WERI-Rb-1 (cell line): Measurements from ENCODE around the gene SERPINE1.
"Not testable (repeated sequence)": the region's sequence is repeated elsewhere in the genome, so short reads cannot be mapped to it uniquely, and the experiment has no call there.

ENCODE experiments used
- DNase-seq: peaks from one replicate; pipeline ENCODE4 v3.0.0-alpha.2; 2020
- H3K27ac ChIP-seq: fragments of 250-450 bp; sonication (Bioruptor Pico); 2 replicates; pipeline ENCODE4 v1.5.1; 2020; ENCODE audit warnings: mild to moderate bottlenecking, moderate library complexity
- H3K27me3 ChIP-seq: fragments of 250-450 bp; sonication (Bioruptor Pico); 2 replicates; pipeline ENCODE4 v1.5.1; 2021; ENCODE audit warnings: mild to moderate bottlenecking, low read depth, moderate library complexity; ENCODE audit not compliant: insufficient read depth, severe bottlenecking
- H3K36me3 ChIP-seq: fragments of 250-450 bp; sonication (Bioruptor Pico); 2 replicates; pipeline ENCODE4 v1.5.1; 2020; ENCODE audit warnings: mild to moderate bottlenecking, moderate library complexity
- H3K4me3 ChIP-seq: 2 replicates; pipeline ENCODE4 v1.5.1; 2011; ENCODE audit warnings: low read depth, mild to moderate bottlenecking, control low read depth, low read length
- H3K9me3 ChIP-seq: fragments of 250-450 bp; sonication (Bioruptor Pico); 2 replicates; pipeline ENCODE4 v1.5.1; 2021; ENCODE audit warnings: mild to moderate bottlenecking, moderate library complexity; ENCODE audit not compliant: severe bottlenecking
- TF ChIP-seq, protein P1 (sequence below): IDR thresholded peaks from 2 replicates; pipeline ENCODE4 v1.5.1; 2011; ENCODE audit warnings: low read depth, mild to moderate bottlenecking, control low read depth, inconsistent platforms, low read length

SERPINE1 gene

DNA sequence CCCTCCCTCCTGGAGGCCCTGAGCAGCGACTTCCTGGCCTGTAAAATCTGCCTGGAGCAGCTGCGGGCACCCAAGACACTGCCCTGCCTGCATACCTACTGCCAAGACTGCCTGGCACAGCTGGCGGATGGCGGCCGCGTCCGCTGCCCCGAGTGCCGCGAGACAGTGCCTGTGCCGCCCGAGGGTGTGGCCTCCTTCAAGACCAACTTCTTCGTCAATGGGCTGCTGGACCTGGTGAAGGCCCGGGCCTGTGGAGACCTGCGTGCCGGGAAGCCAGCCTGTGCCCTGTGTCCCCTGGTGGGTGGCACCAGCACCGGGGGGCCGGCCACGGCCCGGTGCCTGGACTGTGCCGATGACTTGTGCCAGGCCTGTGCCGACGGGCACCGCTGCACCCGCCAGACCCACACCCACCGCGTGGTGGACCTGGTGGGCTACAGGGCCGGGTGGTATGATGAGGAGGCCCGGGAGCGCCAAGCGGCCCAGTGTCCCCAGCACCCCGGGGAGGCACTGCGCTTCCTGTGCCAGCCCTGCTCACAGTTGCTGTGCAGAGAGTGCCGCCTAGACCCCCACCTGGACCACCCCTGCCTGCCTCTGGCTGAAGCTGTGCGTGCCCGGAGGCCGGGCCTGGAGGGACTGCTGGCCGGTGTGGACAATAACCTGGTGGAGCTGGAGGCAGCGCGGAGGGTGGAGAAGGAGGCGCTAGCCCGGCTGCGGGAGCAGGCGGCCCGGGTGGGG lies 39.4 kb upstream of the SERPINE1 start:
- DNase-seq, result no peak
- no peaks in the 10 kb centered on the region for H3K9me3 ChIP-seq
- TF ChIP-seq, protein P1, sequence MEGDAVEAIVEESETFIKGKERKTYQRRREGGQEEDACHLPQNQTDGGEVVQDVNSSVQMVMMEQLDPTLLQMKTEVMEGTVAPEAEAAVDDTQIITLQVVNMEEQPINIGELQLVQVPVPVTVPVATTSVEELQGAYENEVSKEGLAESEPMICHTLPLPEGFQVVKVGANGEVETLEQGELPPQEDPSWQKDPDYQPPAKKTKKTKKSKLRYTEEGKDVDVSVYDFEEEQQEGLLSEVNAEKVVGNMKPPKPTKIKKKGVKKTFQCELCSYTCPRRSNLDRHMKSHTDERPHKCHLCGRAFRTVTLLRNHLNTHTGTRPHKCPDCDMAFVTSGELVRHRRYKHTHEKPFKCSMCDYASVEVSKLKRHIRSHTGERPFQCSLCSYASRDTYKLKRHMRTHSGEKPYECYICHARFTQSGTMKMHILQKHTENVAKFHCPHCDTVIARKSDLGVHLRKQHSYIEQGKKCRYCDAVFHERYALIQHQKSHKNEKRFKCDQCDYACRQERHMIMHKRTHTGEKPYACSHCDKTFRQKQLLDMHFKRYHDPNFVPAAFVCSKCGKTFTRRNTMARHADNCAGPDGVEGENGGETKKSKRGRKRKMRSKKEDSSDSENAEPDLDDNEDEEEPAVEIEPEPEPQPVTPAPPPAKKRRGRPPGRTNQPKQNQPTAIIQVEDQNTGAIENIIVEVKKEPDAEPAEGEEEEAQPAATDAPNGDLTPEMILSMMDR, result no peak
- no peak overlapping the region for H3K4me3 ChIP-seq
- no peaks in the 10 kb centered on the region for H3K36me3 ChIP-seq
- peaks cover 87% of the 10 kb centered on the region for H3K27me3 ChIP-seq
- H3K27ac ChIP-seq, result no peak overlapping the region

DNA sequence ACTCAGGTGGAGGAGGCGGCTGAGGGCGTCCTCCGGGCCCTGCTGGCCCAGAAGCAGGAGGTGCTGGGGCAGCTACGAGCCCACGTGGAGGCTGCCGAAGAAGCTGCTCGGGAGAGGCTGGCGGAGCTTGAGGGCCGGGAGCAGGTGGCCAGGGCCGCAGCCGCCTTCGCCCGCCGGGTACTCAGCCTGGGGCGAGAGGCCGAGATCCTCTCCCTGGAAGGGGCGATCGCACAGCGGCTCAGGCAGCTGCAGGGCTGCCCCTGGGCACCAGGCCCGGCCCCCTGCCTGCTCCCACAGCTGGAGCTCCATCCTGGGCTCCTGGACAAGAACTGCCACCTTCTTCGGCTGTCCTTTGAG lies 38.9 kb upstream of the SERPINE1 start:
- TF ChIP-seq, protein P1, result no peak
- no peak for DNase-seq
- H3K36me3 ChIP-seq, result no peaks in the 10 kb centered on the region

DNA sequence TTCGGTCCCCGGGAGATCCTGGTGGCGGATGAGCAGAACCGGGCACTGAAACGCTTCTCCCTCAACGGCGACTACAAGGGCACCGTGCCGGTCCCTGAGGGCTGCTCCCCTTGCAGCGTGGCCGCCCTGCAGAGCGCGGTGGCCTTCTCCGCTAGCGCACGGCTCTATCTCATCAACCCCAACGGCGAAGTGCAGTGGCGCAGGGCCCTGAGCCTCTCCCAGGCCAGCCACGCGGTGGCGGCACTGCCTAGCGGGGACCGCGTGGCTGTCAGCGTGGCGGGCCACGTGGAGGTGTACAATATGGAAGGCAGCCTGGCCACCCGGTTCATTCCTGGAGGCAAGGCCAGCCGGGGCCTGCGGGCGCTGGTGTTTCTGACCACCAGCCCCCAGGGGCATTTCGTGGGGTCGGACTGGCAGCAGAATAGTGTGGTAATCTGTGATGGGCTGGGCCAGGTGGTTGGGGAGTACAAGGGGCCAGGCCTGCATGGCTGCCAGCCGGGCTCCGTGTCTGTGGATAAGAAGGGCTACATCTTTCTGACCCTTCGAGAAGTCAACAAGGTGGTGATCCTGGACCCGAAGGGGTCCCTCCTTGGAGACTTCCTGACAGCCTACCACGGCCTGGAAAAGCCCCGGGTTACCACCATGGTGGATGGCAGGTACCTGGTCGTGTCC lies 37.9 kb upstream of the SERPINE1 start:
- no peak for DNase-seq
- TF ChIP-seq, protein P1, result no peak
- Histone ChIP-seq H3K27ac (no peak overlapping the region), H3K27me3 (peaks cover 78% of the 10 kb centered on the region), H3K4me3 (no peak overlapping the region), H3K36me3 (no peaks in the 10 kb centered on the region), H3K9me3 (no peaks in the 10 kb centered on the region)

More for the DNA sequence above, 38.9 kb upstream of the SERPINE1 start:
- Histone ChIP-seq H3K27ac (no peak overlapping the region), H3K4me3 (no peak overlapping the region), H3K27me3 (peaks cover 82% of the 10 kb centered on the region), H3K9me3 (no peaks in the 10 kb centered on the region)

DNA sequence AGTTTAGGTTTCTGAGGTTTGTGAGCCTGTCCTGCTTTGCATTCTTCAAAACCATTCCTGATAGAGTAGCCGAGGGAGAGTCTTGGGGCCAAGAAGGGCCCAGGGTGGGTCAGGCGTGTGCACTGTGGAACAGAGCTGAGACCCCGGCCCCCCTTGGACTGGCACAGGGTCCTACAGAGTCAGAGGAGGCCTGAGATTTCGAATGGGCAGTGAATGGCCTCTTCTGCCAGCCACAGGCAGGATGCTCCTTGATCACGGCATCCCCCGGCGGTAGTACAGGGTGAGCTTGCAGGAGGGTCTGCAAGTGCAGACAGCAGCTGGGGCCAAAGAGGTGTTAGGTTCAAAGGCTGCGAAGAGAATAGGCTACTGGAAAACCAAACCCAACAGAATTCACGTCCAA lies 37.0 kb upstream of the SERPINE1 start:
- DNase-seq, result no peak
- Histone ChIP-seq H3K27ac (no peak overlapping the region), H3K27me3 (peaks cover 78% of the 10 kb centered on the region), H3K36me3 (no peaks in the 10 kb centered on the region), H3K9me3 (no peaks in the 10 kb centered on the region), H3K4me3 (no peak overlapping the region)
- TF ChIP-seq, protein P1, result no peak

DNA sequence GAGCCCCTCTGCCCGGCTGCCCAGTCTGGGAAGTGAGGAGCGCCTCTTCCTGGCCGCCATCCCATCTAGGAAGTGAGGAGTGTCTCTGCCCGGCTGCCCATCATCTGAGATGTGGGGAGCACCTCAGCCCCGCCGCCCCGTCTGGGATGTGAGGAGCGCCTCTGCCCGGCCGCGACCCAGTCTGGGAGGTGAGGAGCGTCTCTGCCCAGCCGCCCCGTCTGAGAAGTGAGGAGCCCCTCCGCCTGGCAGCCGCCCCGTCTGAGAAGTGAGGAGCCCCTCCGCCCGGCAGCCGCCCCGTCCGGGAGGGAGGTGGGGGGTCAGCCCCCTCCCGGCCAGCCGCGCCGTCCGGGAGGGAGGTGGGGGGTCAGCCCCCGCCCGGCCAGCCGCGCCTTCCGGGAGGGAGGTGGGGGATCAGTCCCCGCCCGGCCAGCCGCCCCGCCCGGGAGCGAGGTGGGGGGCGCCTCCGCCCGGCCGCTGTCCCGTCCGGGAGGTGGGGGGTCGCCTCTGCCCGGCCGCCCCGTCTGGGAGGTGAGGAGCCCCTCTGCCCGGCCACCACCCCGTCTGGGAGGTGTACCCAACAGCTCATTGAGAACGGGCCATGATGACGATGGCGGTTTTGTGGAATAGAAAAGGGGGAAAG lies 34.5 kb upstream of the SERPINE1 start:
- not testable (repeated sequence) for H3K36me3 ChIP-seq, H3K27ac ChIP-seq

DNA sequence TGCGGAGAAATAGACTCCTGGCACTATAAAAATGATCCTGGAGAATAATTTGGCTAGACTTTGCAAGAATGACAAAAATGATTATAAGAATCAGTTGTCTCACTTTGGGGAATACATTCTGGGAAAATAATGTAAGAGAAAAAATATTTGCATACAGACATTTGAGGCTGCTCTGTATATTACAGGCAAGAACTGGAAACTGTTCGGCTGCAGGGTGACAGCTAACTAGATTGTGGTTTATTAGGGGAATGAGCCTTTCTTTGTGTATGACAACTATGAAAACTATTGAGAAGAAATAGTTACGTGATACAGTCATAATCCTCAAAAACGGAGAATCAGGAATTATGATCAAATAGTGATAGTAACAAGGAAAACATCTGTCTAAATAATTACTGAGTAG lies 33.0 kb upstream of the SERPINE1 start:
- TF ChIP-seq, protein P1, result no peak
- Histone ChIP-seq H3K27me3 (peaks cover 76% of the 10 kb centered on the region), H3K36me3 (no peaks in the 10 kb centered on the region), H3K27ac (no peak overlapping the region), H3K4me3 (no peak overlapping the region), H3K9me3 (no peaks in the 10 kb centered on the region)
- no peak for DNase-seq

More for the DNA sequence above, 34.5 kb upstream of the SERPINE1 start:
- not testable (repeated sequence) for DNase-seq, H3K4me3 ChIP-seq, H3K9me3 ChIP-seq
- H3K27me3 ChIP-seq, result peaks cover 76% of the 10 kb centered on the region
